HG03575 (cell line): ENCODE data around the gene SAMD9L.

Experiments
- ATAC-seq: cut with Tn5 transposase; IDR thresholded peaks from one replicate; pipeline ENCODE4 v1.9.1; 2021; ENCODE audit not compliant: unreplicated experiment, insufficient number of reproducible peaks, low FRiP score; ENCODE audit errors: extremely low read depth

The SAMD9L gene

DNA sequence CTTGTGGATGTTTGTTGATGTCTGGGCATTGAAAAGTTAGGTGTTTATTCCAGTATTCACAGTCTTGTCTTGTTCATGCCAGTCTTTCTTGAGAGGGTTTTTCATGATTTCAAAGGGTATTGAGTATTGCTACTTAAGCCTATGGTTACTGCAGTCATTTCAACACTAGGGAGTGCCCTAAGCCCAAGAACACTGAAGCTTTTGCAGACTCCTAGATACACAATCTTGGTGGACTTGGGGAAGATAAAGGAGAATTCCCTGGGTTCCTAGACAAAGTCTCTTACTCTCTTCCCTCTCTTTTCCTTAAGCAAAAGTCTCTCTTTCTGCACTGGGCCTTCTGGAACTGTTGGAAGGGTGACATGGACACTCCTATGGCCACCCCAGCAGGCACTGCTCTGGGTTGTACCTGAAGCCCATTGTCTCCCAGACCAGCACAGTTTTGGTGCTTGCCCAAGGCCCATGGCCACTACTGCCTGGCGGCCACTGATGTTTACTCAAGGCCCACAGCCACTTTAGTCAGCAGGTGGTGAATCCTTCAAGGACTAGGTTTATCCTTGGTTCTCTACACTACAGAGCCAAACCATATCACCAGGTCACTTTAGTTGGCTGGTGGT, 55.3 kb downstream of the SAMD9L start:
- no peak for ATAC-seq
